Brain microvascular endothelial cell (primary cell): ENCODE results near the gene LIMA1.
"Not testable (repeated sequence)": the region's sequence is repeated elsewhere in the genome, so short reads cannot be mapped to it uniquely, and the experiment has no call there.

Source experiments
- DNase-seq: peaks from one replicate; pipeline ENCODE4 v3.0.0-alpha.2; 2020
- H3K27ac ChIP-seq: fragments of 250-450 bp; sonication (Bioruptor Pico); 2 replicates; pipeline ENCODE4 v1.5.1; 2020; ENCODE audit warnings: mild to moderate bottlenecking, moderate library complexity
- H3K27me3 ChIP-seq: fragments of 250-450 bp; sonication (Bioruptor Pico); replicated peaks from 2 replicates; pipeline ENCODE4 v1.5.1; 2020; ENCODE audit warnings: mild to moderate bottlenecking
- H3K36me3 ChIP-seq: fragments of 250-450 bp; sonication (Bioruptor Pico); replicated peaks from 2 replicates; pipeline ENCODE4 v1.5.1; 2020; ENCODE audit warnings: mild to moderate bottlenecking
- H3K4me3 ChIP-seq: 2 replicates; pipeline ENCODE4 v1.5.1; 2011; ENCODE audit warnings: low read depth, mild to moderate bottlenecking, control low read depth, low read length, moderate library complexity
- in situ Hi-C: cut with HindIII; loops from 2 replicates; pipeline ENCODE4 v1.10.0; 2017; ENCODE audit warnings: low sequenced_read_pairs, low pct_ligation_motif_present
- TF ChIP-seq, protein P1 (sequence below): IDR thresholded peaks from 2 replicates; pipeline ENCODE4 v1.5.1; 2011; ENCODE audit warnings: low read depth, mild to moderate bottlenecking, moderate library complexity, low read length, control low read depth, inconsistent platforms; ENCODE audit errors: missing control alignments

LIMA1 gene

GRCh38 chr12:50309950-50310349 is 26.6 kb upstream of the LIMA1 start:
- no peak overlapping the region for H3K4me3 ChIP-seq
- TF ChIP-seq, protein P1, sequence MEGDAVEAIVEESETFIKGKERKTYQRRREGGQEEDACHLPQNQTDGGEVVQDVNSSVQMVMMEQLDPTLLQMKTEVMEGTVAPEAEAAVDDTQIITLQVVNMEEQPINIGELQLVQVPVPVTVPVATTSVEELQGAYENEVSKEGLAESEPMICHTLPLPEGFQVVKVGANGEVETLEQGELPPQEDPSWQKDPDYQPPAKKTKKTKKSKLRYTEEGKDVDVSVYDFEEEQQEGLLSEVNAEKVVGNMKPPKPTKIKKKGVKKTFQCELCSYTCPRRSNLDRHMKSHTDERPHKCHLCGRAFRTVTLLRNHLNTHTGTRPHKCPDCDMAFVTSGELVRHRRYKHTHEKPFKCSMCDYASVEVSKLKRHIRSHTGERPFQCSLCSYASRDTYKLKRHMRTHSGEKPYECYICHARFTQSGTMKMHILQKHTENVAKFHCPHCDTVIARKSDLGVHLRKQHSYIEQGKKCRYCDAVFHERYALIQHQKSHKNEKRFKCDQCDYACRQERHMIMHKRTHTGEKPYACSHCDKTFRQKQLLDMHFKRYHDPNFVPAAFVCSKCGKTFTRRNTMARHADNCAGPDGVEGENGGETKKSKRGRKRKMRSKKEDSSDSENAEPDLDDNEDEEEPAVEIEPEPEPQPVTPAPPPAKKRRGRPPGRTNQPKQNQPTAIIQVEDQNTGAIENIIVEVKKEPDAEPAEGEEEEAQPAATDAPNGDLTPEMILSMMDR = no peak
- H3K27me3 ChIP-seq = no peaks in the 10 kb centered on the region
- H3K27ac ChIP-seq = no peak overlapping the region
- no peak for DNase-seq
- in situ Hi-C loops = no loop called here
- H3K36me3 ChIP-seq = no peaks in the 10 kb centered on the region

GRCh38 chr12:50302686-50303085 is 19.4 kb upstream of the LIMA1 start:
- DNase-seq = no peak
- no peaks in the 10 kb centered on the region for H3K27me3 ChIP-seq
- no peak overlapping the region for H3K4me3 ChIP-seq
- TF ChIP-seq, protein P1 = no peak
- H3K27ac ChIP-seq = no peak overlapping the region
- no peaks in the 10 kb centered on the region for H3K36me3 ChIP-seq
- in situ Hi-C loops = no loop called here

- DNase-seq = no peak
- Histone ChIP-seq H3K36me3 (no peaks in the 10 kb centered on the region), H3K27me3 (no peaks in the 10 kb centered on the region), H3K27ac (no peak overlapping the region), H3K4me3 (no peak overlapping the region)
- in situ Hi-C loops = no loop called here
- TF ChIP-seq, protein P1 = no peak
These were observed 14.7 kb upstream of the LIMA1 start for GRCh38 chr12:50297996-50298395.

- no peak for DNase-seq
- no peak overlapping the region for H3K4me3 ChIP-seq
- in situ Hi-C loops = no loop called here
- no peaks in the 10 kb centered on the region for H3K36me3 ChIP-seq
- TF ChIP-seq, protein P1 = no peak
- H3K27me3 ChIP-seq = no peaks in the 10 kb centered on the region
- no peak overlapping the region for H3K27ac ChIP-seq
These were observed 13.7 kb upstream of the LIMA1 start for GRCh38 chr12:50297027-50297426.

DNA sequence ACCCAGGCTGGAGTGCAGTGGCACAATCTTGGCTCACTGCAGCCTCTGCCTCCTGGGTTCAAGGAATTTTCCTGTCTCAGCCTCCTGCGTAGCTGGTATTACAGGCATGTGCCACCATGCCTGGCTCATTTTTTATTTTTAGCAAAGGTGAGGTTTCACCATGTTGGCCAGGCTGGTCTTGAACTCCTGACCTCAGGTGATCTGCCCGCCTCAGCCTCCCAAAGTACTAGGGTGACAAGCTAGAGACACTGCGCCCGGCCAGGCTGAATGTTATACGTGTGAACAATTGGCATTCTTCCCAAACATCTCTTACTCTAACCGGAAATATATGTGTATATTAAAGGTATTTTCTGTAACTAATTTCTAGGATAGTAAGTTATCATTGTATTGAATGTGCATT is 13.2 kb upstream of the LIMA1 start:
- TF ChIP-seq, protein P1 = no peak
- no peak overlapping the region for H3K4me3 ChIP-seq
- H3K27ac ChIP-seq = no peak overlapping the region
- DNase-seq = no peak
- H3K27me3 ChIP-seq = no peaks in the 10 kb centered on the region
- in situ Hi-C loops = no loop called here
- no peaks in the 10 kb centered on the region for H3K36me3 ChIP-seq

- TF ChIP-seq, protein P1 = no peak
- Histone ChIP-seq H3K27ac (no peak overlapping the region), H3K4me3 (no peak overlapping the region), H3K27me3 (no peaks in the 10 kb centered on the region), H3K36me3 (no peaks in the 10 kb centered on the region)
- in situ Hi-C loops = no loop called here
- DNase-seq = no peak
These were observed 8.1 kb upstream of the LIMA1 start for GRCh38 chr12:50291377-50291776.

DNA sequence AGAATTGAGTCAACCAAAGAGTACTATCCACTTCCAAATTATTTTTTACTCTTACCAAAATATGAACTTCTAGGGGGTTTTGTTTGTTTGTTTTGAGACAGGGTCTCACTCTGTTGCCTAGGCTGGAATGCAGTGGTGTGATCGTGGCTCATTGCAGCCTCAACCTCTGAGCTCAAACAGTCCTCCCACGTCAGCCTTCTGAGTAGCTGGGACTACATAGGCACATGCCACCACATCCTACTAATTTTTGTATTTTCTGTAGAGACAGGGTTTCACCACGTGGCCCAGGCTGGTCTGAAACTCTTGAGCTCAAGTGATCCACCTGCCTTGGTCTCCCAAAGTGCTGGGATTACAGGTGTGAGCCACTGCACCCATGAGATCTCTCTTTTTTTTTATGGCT is 7.4 kb upstream of the LIMA1 start:
- in situ Hi-C loops, H3K36me3 ChIP-seq, H3K27me3 ChIP-seq, DNase-seq, H3K4me3 ChIP-seq, H3K27ac ChIP-seq: not testable (repeated sequence)
